ENCODE measurements around the gene TJP3. TPM values are rescaled to one million over a fixed set of nuclear protein-coding genes. Genes with fewer than 3 reads are reported as not detected.
"Not testable (repeated sequence)": the region's sequence is repeated elsewhere in the genome, so short reads cannot be mapped to it uniquely, and the experiment has no call there.

TJP3 gene
- total RNA-seq, 2 donors from 2014 or later = 1.7 to 5.8 TPM

GRCh38 chr19:3737487-3738205 lies 29.5 kb downstream of the TJP3 start:
- Mint-ChIP-seq H3K27me3 (ENCODE audit: low read depth) (no peaks in the 10 kb centered on the region), H3K27ac (no peak overlapping the region), H3K4me1 (ENCODE audit: low read depth) (peaks cover 6% of the 10 kb centered on the region), H3K36me3 (ENCODE audit: insufficient read depth in 2 of 2) (no peaks in the 10 kb centered on the region), H3K4me3 (no peak overlapping the region), H3K9me3 (no peaks in the 10 kb centered on the region)
- no peak for ATAC-seq (replicated peaks in 1 of 2)
- no peak for DNase-seq

- Mint-ChIP-seq H3K4me3 (no peak overlapping the region), H3K4me1 (ENCODE audit: low read depth) (peaks cover 6% of the 10 kb centered on the region), H3K36me3 (ENCODE audit: insufficient read depth in 2 of 2) (no peaks in the 10 kb centered on the region), H3K27ac (no peak overlapping the region), H3K9me3 (no peaks in the 10 kb centered on the region), H3K27me3 (ENCODE audit: low read depth) (no peaks in the 10 kb centered on the region)
- DNase-seq (no peak), ATAC-seq (replicated peaks in 1 of 2) (no peak)
Measured at GRCh38 chr19:3738477-3739220, 30.5 kb downstream of the TJP3 start.

GRCh38 chr19:3740431-3740830 lies 32.2 kb downstream of the TJP3 start:
- no peaks in the 10 kb centered on the region for H3K36me3 Mint-ChIP-seq (ENCODE audit: insufficient read depth in 2 of 2)
- H3K4me1 Mint-ChIP-seq (ENCODE audit: low read depth) = peaks cover 6% of the 10 kb centered on the region
- no peaks in the 10 kb centered on the region for H3K27me3 Mint-ChIP-seq (ENCODE audit: low read depth)
- ATAC-seq (replicated peaks in 1 of 2) = no peak
- no peak for DNase-seq
- H3K27ac Mint-ChIP-seq = no peak overlapping the region
- H3K4me3 Mint-ChIP-seq = no peak overlapping the region
- no peaks in the 10 kb centered on the region for H3K9me3 Mint-ChIP-seq

GRCh38 chr19:3743486-3743885 lies 35.3 kb downstream of the TJP3 start:
- H3K4me3 Mint-ChIP-seq = no peak overlapping the region
- no peaks in the 10 kb centered on the region for H3K27me3 Mint-ChIP-seq (ENCODE audit: low read depth)
- H3K4me1 Mint-ChIP-seq (ENCODE audit: low read depth) = peaks cover 6% of the 10 kb centered on the region
- ATAC-seq (replicated peaks in 1 of 2) = no peak
- H3K27ac Mint-ChIP-seq = no peak overlapping the region
- H3K36me3 Mint-ChIP-seq (ENCODE audit: insufficient read depth in 2 of 2) = no peaks in the 10 kb centered on the region
- DNase-seq = no peak
- H3K9me3 Mint-ChIP-seq = no peaks in the 10 kb centered on the region

GRCh38 chr19:3745363-3746045 lies 37.3 kb downstream of the TJP3 start:
- Mint-ChIP-seq H3K9me3 (no peaks in the 10 kb centered on the region), H3K4me3 (no peak overlapping the region), H3K27me3 (ENCODE audit: low read depth) (no peaks in the 10 kb centered on the region), H3K36me3 (ENCODE audit: insufficient read depth in 2 of 2) (peaks cover 0 to 9% of the 10 kb centered on the region in 2 donors), H3K27ac (no peak overlapping the region), H3K4me1 (ENCODE audit: low read depth) (no peaks in the 10 kb centered on the region)
- DNase-seq (no peak), ATAC-seq (replicated peaks in 1 of 2) (no peak)

- no peaks in the 10 kb centered on the region for H3K9me3 Mint-ChIP-seq
- H3K36me3 Mint-ChIP-seq (ENCODE audit: insufficient read depth in 2 of 2) = peaks cover 0 to 12% of the 10 kb centered on the region in 2 donors
- no peak overlapping the region for H3K4me3 Mint-ChIP-seq
- no peak overlapping the region for H3K27ac Mint-ChIP-seq
- no peaks in the 10 kb centered on the region for H3K4me1 Mint-ChIP-seq (ENCODE audit: low read depth)
- H3K27me3 Mint-ChIP-seq (ENCODE audit: low read depth) = no peaks in the 10 kb centered on the region
- DNase-seq (no peak), ATAC-seq (replicated peaks in 1 of 2) (no peak)
Measured at GRCh38 chr19:3746371-3747056, 38.3 kb downstream of the TJP3 start.

GRCh38 chr19:3748965-3749364 lies 40.8 kb downstream of the TJP3 start:
- Mint-ChIP-seq H3K36me3 (ENCODE audit: insufficient read depth in 2 of 2) (peaks cover 0 to 12% of the 10 kb centered on the region in 2 donors), H3K4me1 (ENCODE audit: low read depth) (no peaks in the 10 kb centered on the region), H3K27ac (no peak overlapping the region), H3K4me3 (no peak overlapping the region), H3K9me3 (no peaks in the 10 kb centered on the region), H3K27me3 (ENCODE audit: low read depth) (no peaks in the 10 kb centered on the region)
- DNase-seq (no peak), ATAC-seq (replicated peaks in 1 of 2) (no peak)

- peaks cover 5% of the 10 kb centered on the region for H3K4me1 Mint-ChIP-seq (ENCODE audit: low read depth)
- DNase-seq = no peak
- H3K27me3 Mint-ChIP-seq (ENCODE audit: low read depth) = no peaks in the 10 kb centered on the region
- no peak for ATAC-seq (replicated peaks in 1 of 2)
- no peak overlapping the region for H3K27ac Mint-ChIP-seq
- H3K4me3 Mint-ChIP-seq = no peak overlapping the region
- H3K9me3 Mint-ChIP-seq = no peaks in the 10 kb centered on the region
- H3K36me3 Mint-ChIP-seq (ENCODE audit: insufficient read depth in 2 of 2) = peaks cover 0 to 16% of the 10 kb centered on the region in 2 donors
Measured at GRCh38 chr19:3750211-3750610, 42.0 kb downstream of the TJP3 start.

GRCh38 chr19:3751236-3751635 lies 43.1 kb downstream of the TJP3 start:
- no peak overlapping the region for H3K4me3 Mint-ChIP-seq
- peaks cover 6% of the 10 kb centered on the region for H3K4me1 Mint-ChIP-seq (ENCODE audit: low read depth)
- peaks cover 0 to 16% of the 10 kb centered on the region in 2 donors for H3K36me3 Mint-ChIP-seq (ENCODE audit: insufficient read depth in 2 of 2)
- ATAC-seq (replicated peaks in 1 of 2) = no peak
- no peak for DNase-seq
- no peaks in the 10 kb centered on the region for H3K9me3 Mint-ChIP-seq
- no peak overlapping the region for H3K27ac Mint-ChIP-seq
- no peaks in the 10 kb centered on the region for H3K27me3 Mint-ChIP-seq (ENCODE audit: low read depth)

- no peak overlapping the region for H3K27ac Mint-ChIP-seq
Measured at GRCh38 chr19:3752492-3752891, 44.3 kb downstream of the TJP3 start.

GRCh38 chr19:3753631-3754410 lies 45.6 kb downstream of the TJP3 start:
- Mint-ChIP-seq H3K27ac (no peak overlapping the region), H3K4me3 (no peak overlapping the region), H3K36me3 (ENCODE audit: insufficient read depth in 2 of 2) (peaks cover 0 to 16% of the 10 kb centered on the region in 2 donors), H3K4me1 (ENCODE audit: low read depth) (peaks cover 7% of the 10 kb centered on the region), H3K9me3 (no peaks in the 10 kb centered on the region), H3K27me3 (ENCODE audit: low read depth) (no peaks in the 10 kb centered on the region)
- ATAC-seq (replicated peaks in 1 of 2) (no peak), DNase-seq (no peak)

More at GRCh38 chr19:3752492-3752891, 44.3 kb downstream of the TJP3 start:
- peaks cover 0 to 16% of the 10 kb centered on the region in 2 donors for H3K36me3 Mint-ChIP-seq (ENCODE audit: insufficient read depth in 2 of 2)
- peaks cover 6% of the 10 kb centered on the region for H3K4me1 Mint-ChIP-seq (ENCODE audit: low read depth)
- ATAC-seq (replicated peaks in 1 of 2) (no peak), DNase-seq (no peak)
- H3K27me3 Mint-ChIP-seq (ENCODE audit: low read depth) = no peaks in the 10 kb centered on the region
- H3K4me3 Mint-ChIP-seq = no peak overlapping the region
- no peaks in the 10 kb centered on the region for H3K9me3 Mint-ChIP-seq

- not testable (repeated sequence) for H3K36me3 Mint-ChIP-seq (ENCODE audit: insufficient read depth in 2 of 2); H3K9me3 Mint-ChIP-seq; H3K27me3 Mint-ChIP-seq (ENCODE audit: low read depth); ATAC-seq (replicated peaks in 1 of 2); H3K27ac Mint-ChIP-seq; H3K4me3 Mint-ChIP-seq; DNase-seq
- peaks cover 44% of the 10 kb centered on the region for H3K4me1 Mint-ChIP-seq (ENCODE audit: low read depth)
Measured at GRCh38 chr19:3757705-3758104, 49.5 kb downstream of the TJP3 start.

Measured in activated T-cell treated with anti-CD3 and anti-CD28 coated beads, Interleukin-2, amount 50 U/mL, for 72 hours (primary cell).